B cell (primary cell): Measurements from ENCODE around the gene C15orf39. TPM values are rescaled to one million over a fixed set of nuclear protein-coding genes. Genes with fewer than 3 reads are reported as not detected.

Experiments
- ATAC-seq: fragments of 200-7000 bp; cut with Tn5 transposase; one replicate; pipeline ENCODE4 v1.10.0; 2021; ENCODE audit warnings: low read depth, mild to moderate bottlenecking, moderate number of reproducible peaks, moderate library complexity
- CTCF ChIA-PET: fragments of 350-600 bp; sonication (Branson Sonifier 250); formaldehyde crosslinking; loops from one replicate; lab custom pipeline; 2021; ENCODE audit warnings: antibody characterized with exemption, inconsistent platforms; lab: Charles Lee
- POLR2A ChIA-PET: fragments of 350-600 bp; sonication (Branson Sonifier 250); formaldehyde crosslinking; loops from one replicate; lab custom pipeline; 2021; ENCODE audit warnings: antibody characterized with exemption; lab: Charles Lee
- DNase-seq: peaks from one replicate; pipeline ENCODE4 v3.0.0; 2013
- H2AFZ ChIP-seq: 2 replicates; pipeline ENCODE4 v1.6.1; 2012; ENCODE audit warnings: mild to moderate bottlenecking, low read depth, low read length; ENCODE audit not compliant: insufficient read depth, poor library complexity, severe bottlenecking
- H3K27ac ChIP-seq, 2 donors: 1 replicate in 1 of 2; 2 replicates in 1 of 2; pipeline ENCODE4 v1.5.1; 2012 to 2013; ENCODE audit warnings: low read length in 2 of 2, mild to moderate bottlenecking in 2 of 2, moderate library complexity in 1 of 2
- H3K27me3 ChIP-seq, 4 experiments: fragments of 200-600 bp in 1 of 4; sonication (generic) in 1 of 4; replicated peaks in 1 of 4; 1 replicate in 2 of 4; 2 replicates in 2 of 4; pipeline versions ENCODE4 v1.6.1 to v1.7.0; 2013 to 2016; ENCODE audit warnings: low read length in 3 of 4, mild to moderate bottlenecking in 2 of 4, mixed read lengths in 1 of 4, moderate library complexity in 1 of 4; ENCODE audit not compliant: insufficient read depth in 4 of 4, control insufficient read depth in 3 of 4; ENCODE audit errors: control extremely low read depth in 1 of 4
- H3K36me3 ChIP-seq, 2 experiments: replicated peaks in 1 of 2; 1 replicate in 1 of 2; 2 replicates in 1 of 2; pipeline versions ENCODE4 v1.6.1 to v1.7.1; 2013; ENCODE audit warnings: low read length in 1 of 2; ENCODE audit not compliant: insufficient read depth in 2 of 2, control insufficient read depth in 1 of 2; ENCODE audit errors: control extremely low read depth in 1 of 2, extremely low read depth in 1 of 2
- H3K4me1 ChIP-seq, 2 donors: fragments of 200-600 bp in 1 of 2; sonication (generic) in 1 of 2; 1 replicate in 1 of 2; 2 replicates in 1 of 2; pipeline versions ENCODE4 v1.5.1 to v1.6.1; 2013 to 2017; ENCODE audit warnings: low read length in 2 of 2; ENCODE audit not compliant: control insufficient read depth in 2 of 2, insufficient read depth in 2 of 2
- H3K4me2 ChIP-seq: replicated peaks from 2 replicates; pipeline ENCODE3; 2012; ENCODE audit warnings: mild to moderate bottlenecking, low read depth, low read length; ENCODE audit not compliant: poor library complexity, severe bottlenecking
- H3K4me3 ChIP-seq, 5 experiments: fragments of 200-600 bp in 1 of 5; sonication (generic) in 1 of 5; 1 replicate in 3 of 5; 2 replicates in 2 of 5; pipeline versions ENCODE4 v1.5.1 to v1.7.0; 2011 to 2016; ENCODE audit warnings: low read length in 4 of 5, mild to moderate bottlenecking in 4 of 5, low read depth in 2 of 5, control low read depth in 1 of 5, moderate library complexity in 1 of 5; ENCODE audit not compliant: insufficient read depth in 1 of 5; ENCODE audit errors: control extremely low read depth in 1 of 5, extremely low read depth in 1 of 5
- H3K79me2 ChIP-seq: fragments of 200-600 bp; sonication (generic); one replicate; pipeline ENCODE4 v1.6.0; 2016; ENCODE audit warnings: low read length; ENCODE audit not compliant: control insufficient read depth, insufficient read depth
- H3K9ac ChIP-seq: fragments of 200-600 bp; sonication (generic); 2 replicates; pipeline ENCODE4 v1.6.1; 2017; ENCODE audit warnings: mild to moderate bottlenecking, low read length, moderate library complexity
- H3K9me3 ChIP-seq, 3 donors: one replicate each; pipeline versions ENCODE4 v1.6.1 to v1.7.1; 2013; ENCODE audit warnings: low read length in 2 of 3; ENCODE audit not compliant: control insufficient read depth in 2 of 3, insufficient read depth in 1 of 3; ENCODE audit errors: control extremely low read depth in 1 of 3
- H4K20me1 ChIP-seq: 2 replicates; pipeline ENCODE4 v1.6.0; 2012; ENCODE audit warnings: mild to moderate bottlenecking, low read length; ENCODE audit not compliant: insufficient read depth, control insufficient read depth, poor library complexity, severe bottlenecking
- H3K27ac Mint-ChIP-seq: one replicate; pipeline ENCODE4 v1.8.0; 2021; ENCODE audit warnings: mixed read lengths
- H3K27me3 Mint-ChIP-seq: one replicate; pipeline ENCODE4 v1.8.0; 2021; ENCODE audit warnings: mixed read lengths
- H3K4me1 Mint-ChIP-seq: one replicate; pipeline ENCODE4 v1.8.0; 2021; ENCODE audit warnings: mixed read lengths
- H3K4me3 Mint-ChIP-seq: one replicate; pipeline ENCODE4 v1.8.0; 2021; ENCODE audit warnings: mixed read lengths
- H3K9me3 Mint-ChIP-seq: one replicate; pipeline ENCODE4 v1.8.0; 2022; ENCODE audit warnings: mixed read lengths; ENCODE audit not compliant: insufficient read depth
- CTCF ChIP-seq: fragments of 200-600 bp; IDR thresholded peaks from one replicate; pipeline ENCODE4 v1.8.0; 2022; ENCODE audit warnings: antibody characterized with exemption, mild to moderate bottlenecking
- EZH2 ChIP-seq: IDR thresholded peaks from 2 replicates; pipeline ENCODE4 v1.6.1; 2012; ENCODE audit warnings: borderline replicate concordance, low read depth, mild to moderate bottlenecking, moderate library complexity, low read length; ENCODE audit not compliant: insufficient read depth, poor library complexity, severe bottlenecking
- WGBS: methylation state at CpG from one replicate; pipeline ENCODE4 v1.1.5; 2013; ENCODE audit warnings: missing lambda C conversion rate; ENCODE audit not compliant: insufficient coverage; 5-methylcytosine and 5-hydroxymethylcytosine counted together
- intact Hi-C: fragments of 100-400 bp; cut with micrococcal nuclease; formaldehyde crosslinking; loops from one replicate; pipeline ENCODE4 v1.10.0; 2022
- polyA plus RNA-seq: library from polyadenylated mRNA; depleted of rRNA; stranded (reverse); fragments of >200 nt; gene quantifications from 2 replicates; pipeline ENCODE4 v1.2.3, GENCODE V29; 2012
- total RNA-seq, 2 donors: library from RNA; stranded (reverse); fragments of 120-200 nt in 1 of 2; gene quantifications; 1 replicate in 1 of 2; 2 replicates in 1 of 2; pipeline versions ENCODE4 v1.2.3 to v1.2.4, GENCODE V29; 2013 to 2022

Gene C15orf39
- total and polyA plus RNA-seq, 2 donors (not counting 1 experiment from before 2014, with no cell fraction given), result 12.4 to 72.7 TPM

DNA sequence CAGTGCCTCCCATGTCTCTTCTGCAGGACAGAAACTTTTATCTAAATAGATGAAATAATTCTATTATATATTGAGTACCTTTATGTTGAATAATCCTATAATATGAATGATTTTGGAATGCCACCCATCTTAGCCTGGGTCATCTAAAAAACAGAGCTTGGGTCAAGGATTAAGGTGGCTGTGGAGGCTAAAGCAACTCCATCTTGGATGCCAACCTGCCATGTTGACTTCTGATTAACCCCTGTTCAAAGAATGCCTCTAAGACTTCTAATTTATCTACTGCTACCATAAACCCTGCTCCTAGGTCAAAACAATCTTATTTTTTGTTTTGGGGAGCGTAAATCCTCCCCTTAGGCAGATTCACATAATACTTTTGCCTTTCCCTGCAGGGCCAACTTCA is 31.5 kb upstream of the C15orf39 start:
- H3K27me3 Mint-ChIP-seq, result peaks cover 11% of the 10 kb centered on the region
- Histone ChIP-seq H3K4me1 (no peaks in the 10 kb centered on the region), H3K27me3 (peaks cover 0 to 4% (median 0%) of the 10 kb centered on the region in 4 experiments), H3K9me3 (no peaks in the 10 kb centered on the region), H3K4me2 (no peak overlapping the region), H3K4me3 (no peak overlapping the region), H3K79me2 (no peaks in the 10 kb centered on the region), H4K20me1 (no peaks in the 10 kb centered on the region), H3K36me3 (no peaks in the 10 kb centered on the region), H3K9ac (no peak overlapping the region), H2AFZ (no peak overlapping the region), H3K27ac (no peak overlapping the region)
- ChIA-PET POLR2A (no interaction called here), CTCF (interaction anchor here (1.1 kb wide), 1 partner anchor 55 kb away, joined by 3 read pairs; no protein-coding TSS in a partner anchor)
- no peaks in the 10 kb centered on the region for H3K4me1 Mint-ChIP-seq
- no peaks in the 10 kb centered on the region for H3K9me3 Mint-ChIP-seq
- DNase-seq (no peak), ATAC-seq (no peak)
- no CpG with 5 or more reads among the region's 1 CpG for WGBS
- TF ChIP-seq CTCF (no peak), EZH2 (no peak)
- intact Hi-C loops, result no loop called here
- no peak overlapping the region for H3K27ac Mint-ChIP-seq
- no peak overlapping the region for H3K4me3 Mint-ChIP-seq

DNA sequence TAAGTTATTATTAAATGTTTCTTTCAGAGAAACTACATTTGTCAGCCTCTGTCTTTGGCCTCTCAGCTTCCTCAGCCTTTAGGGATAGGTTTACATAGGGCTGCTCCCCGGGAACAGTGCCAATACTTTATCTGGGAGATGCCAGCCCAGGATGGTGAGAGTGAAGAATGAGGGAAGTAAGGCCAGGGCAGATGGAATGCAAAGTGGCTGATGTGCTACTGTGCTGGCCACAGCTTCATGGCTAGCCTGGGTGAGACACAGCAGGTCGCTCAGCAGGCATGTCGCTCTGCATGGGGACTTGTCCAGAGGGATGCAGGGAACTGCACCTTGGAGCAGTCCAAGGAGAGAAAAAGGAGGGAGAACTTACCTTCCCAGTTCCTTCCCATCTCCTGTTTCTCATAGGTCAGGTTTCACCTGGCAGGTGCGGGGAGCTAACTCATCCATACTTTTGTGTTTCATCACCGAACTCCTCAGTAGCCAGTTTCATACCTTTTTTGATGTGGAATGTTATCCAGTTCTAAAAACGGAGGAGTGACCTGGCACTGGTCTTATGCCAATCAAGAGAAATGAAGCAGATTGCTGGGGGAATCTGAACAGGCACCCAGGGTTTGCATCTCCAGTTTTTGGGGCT is 30.9 kb upstream of the C15orf39 start:
- ChIA-PET CTCF (interaction anchor here (1.1 kb wide), 1 partner anchor 56 kb away, joined by 3 read pairs; no protein-coding TSS in a partner anchor), POLR2A (interaction anchor here (0.6 kb wide), 1 partner anchor 57 kb away, joined by 3 read pairs; no protein-coding TSS in a partner anchor)
- H3K27ac ChIP-seq, result no peak overlapping the region
- Mint-ChIP-seq H3K4me1 (no peaks in the 10 kb centered on the region), H3K9me3 (no peaks in the 10 kb centered on the region), H3K27me3 (peaks cover 11% of the 10 kb centered on the region), H3K27ac (no peak overlapping the region), H3K4me3 (no peak overlapping the region)
- no peak overlapping the region for H3K4me3 ChIP-seq
- no peaks in the 10 kb centered on the region for H4K20me1 ChIP-seq
- no peak for ATAC-seq
- no peak overlapping the region for H2AFZ ChIP-seq
- DNase-seq, result no peak
- WGBS, result 81% methylated on average over 6 of the region's 6 CpGs
- peaks cover 0 to 4% (median 0%) of the 10 kb centered on the region in 4 experiments for H3K27me3 ChIP-seq
- no peak for TF ChIP-seq CTCF
- TF ChIP-seq EZH2, result no peak
- H3K79me2 ChIP-seq, result no peaks in the 10 kb centered on the region
- intact Hi-C loops, result no loop called here
- no peaks in the 10 kb centered on the region for H3K36me3 ChIP-seq
- H3K4me2 ChIP-seq, result no peak overlapping the region
- H3K9me3 ChIP-seq, result no peaks in the 10 kb centered on the region
- no peak overlapping the region for H3K9ac ChIP-seq
- no peaks in the 10 kb centered on the region for H3K4me1 ChIP-seq
